Ureter (tissue), 1 donor: ENCODE results near the gene ACSF2. TPM values are rescaled to one million over a fixed set of nuclear protein-coding genes. Genes with fewer than 3 reads are reported as not detected.

Source experiments
- DNase-seq: peaks from one replicate; pipeline ENCODE4 v3.0.0-alpha.2; 2020; ENCODE audit warnings: low spot score
- total RNA-seq: library from RNA; stranded (reverse); gene quantifications from one replicate; pipeline ENCODE4 v1.2.4, GENCODE V29; 2023
- donor health status: DM: yes; HTN: yes; CAD: no.

The ACSF2 gene
- total RNA-seq, 1 donor from 2014 or later, result 172 TPM

DNA sequence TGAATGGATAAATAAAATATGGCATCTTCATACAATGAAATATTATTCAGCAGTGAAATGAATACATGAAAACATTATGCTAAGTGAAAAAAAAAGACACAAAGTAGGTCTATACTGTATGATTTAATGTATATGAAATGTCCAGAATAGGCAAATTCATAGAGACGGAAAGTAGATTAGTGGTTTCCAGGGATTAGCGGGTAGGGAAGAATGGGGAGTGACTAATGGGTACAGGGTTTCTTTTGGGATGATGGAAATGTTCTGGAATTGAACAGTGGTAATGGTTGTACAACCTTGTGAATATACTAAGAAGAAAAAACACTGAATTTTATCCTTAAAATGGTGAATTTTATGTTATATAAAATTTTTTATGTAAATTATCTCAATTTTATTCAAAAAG is 73.7 kb downstream of the ACSF2 start:
- no peak for DNase-seq

- no peak for DNase-seq
Observed at GRCh38 chr17:50501054-50501453, 75.0 kb downstream of the ACSF2 start.

- no peak for DNase-seq
Observed at GRCh38 chr17:50502301-50502990, 76.4 kb downstream of the ACSF2 start.

- no peak for DNase-seq
Observed at GRCh38 chr17:50505591-50506130, 79.6 kb downstream of the ACSF2 start.

GRCh38 chr17:50506298-50506697 is 80.3 kb downstream of the ACSF2 start:
- no peak for DNase-seq

DNA sequence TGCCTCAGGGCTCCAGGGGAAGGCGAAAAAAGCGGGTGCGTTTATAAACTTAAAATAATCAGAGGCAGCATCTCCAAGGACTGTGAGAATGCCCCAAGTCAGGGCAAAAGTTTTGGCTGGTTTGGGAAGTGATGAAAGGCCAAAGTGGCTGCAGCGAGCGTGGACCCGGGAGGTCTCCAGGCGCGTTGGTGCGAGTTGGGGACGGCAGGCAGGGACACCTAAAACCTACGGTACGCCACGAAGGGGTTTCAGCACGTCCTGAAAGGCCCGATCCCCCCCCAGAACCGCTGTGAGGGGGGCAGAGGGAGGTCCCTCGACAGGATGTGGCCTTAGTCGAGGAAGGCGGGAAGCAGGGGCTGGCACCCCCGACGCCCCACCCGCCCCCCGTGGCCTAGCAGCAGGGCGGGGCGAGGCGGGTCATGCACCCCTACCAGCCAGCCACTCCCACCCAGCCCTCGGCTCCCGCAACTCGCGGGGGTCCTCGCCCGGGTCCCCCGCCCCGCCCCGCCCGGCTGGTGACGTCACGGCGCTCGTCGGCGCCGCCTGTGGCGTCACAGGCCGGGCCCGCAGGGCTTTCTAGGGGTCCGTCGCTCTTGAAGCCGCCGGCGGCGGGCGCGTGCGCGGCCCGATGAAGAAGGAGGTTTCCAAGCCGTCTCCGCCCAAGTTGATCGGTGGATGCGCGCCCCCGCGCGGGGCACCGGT is 82.0 kb downstream of the ACSF2 start, which contains the start of gene MYCBPAP:
TSS of gene MYCBPAP (plus strand) at position 569 of the 702 bp plus-strand sequence. CDS start 236 bp downstream, outside the sequence.
- DNase-seq, result peak; percentile 80

GRCh38 chr17:50508573-50509460 is 82.8 kb downstream of the ACSF2 start:
- DNase-seq, result no peak

DNA sequence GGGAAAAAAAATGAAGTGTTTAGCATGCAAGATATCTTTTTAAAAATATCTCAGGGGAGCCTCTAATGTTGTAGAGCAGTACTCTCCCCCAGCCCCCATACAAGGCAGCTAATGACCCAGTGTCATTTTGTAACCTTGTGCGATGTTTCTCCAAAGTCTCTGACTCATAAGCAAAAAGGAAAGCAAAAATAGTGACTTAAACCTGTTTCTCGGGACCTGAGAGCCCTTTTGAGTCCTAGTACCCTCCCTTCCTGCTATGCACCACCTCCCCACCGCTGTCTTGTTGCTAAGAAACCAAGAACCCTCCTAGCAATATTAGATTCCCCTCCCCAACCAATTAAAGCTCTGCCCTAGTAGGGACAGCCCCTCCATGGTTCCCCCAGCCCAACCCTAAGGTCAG is 85.0 kb downstream of the ACSF2 start:
- no peak for DNase-seq

GRCh38 chr17:50513495-50513894 is 87.5 kb downstream of the ACSF2 start:
- no peak for DNase-seq

- DNase-seq, result no peak
Observed at GRCh38 chr17:50514388-50514787, 88.4 kb downstream of the ACSF2 start.

DNA sequence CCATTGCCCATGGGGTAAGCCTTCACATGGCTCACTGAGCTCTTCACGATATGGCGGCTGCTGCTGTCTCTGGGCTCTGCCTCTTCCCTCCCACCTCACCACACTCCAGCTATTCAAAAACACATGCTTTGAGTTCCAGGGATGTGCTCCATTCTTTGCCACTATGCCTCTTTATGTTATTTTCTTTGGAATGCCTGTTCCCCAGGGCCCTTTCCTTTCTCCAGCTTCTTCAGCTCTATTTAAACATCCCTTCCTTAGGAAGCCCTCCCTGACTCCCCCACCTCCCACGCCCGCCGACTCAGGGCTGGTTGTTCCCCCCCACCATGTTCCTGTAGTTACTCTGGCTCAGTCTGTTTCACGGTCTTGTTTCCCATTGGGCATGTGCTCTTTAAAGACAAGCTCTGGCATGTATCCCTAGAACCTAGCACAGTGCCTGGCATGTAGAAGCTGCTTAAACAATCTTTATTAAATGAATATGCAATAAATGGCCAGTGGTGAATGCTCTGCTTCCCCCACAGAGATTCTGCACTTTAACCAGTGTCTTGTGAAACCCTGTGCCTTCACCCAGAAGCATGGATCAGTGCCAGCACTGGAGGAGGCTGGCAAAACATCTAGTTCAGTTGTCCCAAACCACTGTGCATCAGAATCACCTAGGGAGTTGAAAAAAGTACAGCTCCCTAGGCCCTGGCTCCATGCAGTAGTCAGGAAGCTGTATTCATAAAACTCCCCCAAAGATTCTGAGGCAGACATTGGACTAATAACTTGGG is 89.1 kb downstream of the ACSF2 start:
- no peak for DNase-seq

GRCh38 chr17:50517011-50517410 is 91.0 kb downstream of the ACSF2 start:
- DNase-seq, result no peak

DNA sequence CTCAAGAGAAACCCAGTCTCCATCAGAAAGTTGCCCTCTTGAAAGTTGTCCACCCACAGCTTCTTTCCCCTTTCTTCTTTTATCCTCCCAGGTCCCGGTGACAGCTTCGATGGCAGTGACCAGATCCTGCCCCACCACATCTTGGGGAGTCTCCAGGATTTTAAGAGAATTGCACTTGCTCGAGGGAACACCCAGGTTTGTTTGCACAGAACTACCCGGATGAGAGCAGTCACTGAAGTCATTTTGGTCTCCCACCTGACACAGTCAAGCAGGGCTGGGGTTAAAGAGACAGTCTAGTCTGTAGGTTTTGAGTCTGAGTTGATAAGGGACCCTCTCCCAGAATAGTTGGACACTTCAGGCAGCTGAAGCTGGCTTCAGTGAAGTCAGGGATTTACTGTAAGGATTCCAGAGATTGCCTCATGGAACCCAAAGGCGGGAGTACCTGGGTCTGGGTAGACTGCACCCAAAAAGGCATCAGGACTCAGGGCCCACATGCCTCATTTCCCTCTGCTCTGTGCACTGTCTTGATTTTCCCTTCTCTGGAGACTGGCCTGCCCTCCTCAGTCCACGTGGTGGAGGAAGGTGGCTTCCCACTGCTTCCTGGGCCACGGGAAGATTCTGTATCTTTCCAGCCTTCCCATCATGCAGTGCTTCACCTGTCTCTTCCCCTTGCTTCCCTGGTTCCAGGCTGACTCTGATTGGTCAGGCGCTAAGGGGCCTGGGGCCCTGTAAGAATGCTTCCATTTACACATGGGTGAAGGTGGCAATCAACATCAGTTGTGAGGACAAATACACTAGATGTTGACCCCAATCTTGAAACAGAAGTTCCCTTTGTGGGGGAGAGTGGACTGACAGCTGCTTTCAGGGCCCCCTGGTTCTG is 91.7 kb downstream of the ACSF2 start:
- DNase-seq, result no peak

GRCh38 chr17:50518384-50519023 is 92.5 kb downstream of the ACSF2 start:
- no peak for DNase-seq

DNA sequence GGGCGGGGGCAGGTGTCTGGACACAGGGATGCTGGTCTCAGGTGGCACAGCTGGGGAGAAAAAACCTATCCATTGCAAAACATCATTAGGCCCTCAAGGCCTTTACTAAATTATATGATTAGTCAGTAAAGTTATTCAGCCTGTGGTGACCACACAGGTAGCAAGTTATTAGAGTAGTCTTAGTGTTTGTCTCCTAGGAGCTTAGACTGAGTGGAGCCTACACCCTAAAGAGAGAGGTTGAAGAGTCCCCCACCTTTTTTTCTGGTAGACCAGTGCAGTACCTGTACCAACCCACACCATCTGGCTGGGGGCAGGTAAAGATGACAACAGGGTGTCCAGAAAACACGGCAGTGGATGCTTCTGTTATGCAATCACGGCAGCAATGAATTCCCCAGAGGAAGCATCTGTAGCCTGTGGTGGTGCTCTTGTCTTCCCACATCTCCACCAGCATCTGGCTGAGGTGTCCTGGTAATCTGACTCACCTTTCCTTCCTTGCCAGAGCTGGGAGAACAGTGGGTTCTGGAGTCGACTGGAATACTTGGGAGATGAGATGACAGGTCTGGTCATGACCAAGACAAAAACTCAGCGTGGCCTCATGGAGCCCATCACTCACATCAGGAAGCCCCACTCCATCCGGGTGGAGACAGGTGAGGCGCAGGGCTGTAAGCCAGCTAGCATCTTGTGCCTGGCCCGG is 93.3 kb downstream of the ACSF2 start:
- no peak for DNase-seq

DNA sequence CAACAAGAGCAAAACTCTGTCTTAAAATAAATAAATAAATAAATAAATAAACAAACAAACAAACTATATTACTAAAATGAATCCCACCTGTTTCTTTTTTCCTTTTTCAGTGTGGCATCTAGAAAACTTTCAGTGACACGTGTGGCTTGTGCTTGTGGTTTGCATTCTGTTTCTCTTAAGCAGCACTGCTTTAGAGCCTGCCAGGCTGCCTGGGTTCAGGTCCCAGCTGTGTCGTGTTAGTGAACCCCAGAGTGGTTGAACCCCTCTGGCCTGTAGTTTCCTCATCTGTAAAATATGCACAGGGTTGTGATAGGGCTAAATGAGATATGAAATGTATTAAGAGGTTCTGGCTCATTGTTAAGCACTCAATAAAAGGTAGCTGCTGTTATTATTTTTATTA is 94.5 kb downstream of the ACSF2 start:
- DNase-seq, result no peak

DNA sequence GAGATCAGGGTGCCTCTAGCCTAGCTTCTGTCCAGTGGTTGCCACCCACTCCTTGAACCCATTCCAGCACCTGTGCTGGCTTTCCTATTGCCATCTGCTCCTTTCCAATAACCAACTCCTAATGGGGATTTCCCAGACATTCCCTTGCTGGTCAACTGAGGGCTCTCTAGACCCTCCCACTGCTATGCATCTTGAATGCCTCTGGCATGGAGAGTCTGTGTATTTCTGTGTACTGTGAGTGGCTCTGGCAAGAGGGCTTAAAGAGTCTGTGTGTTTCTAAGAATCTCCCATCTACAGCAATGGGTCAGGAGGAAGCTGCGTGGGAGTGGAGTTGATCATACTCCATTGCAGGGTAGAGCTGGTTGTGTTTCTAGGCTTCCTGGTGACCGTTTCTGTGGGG is 95.5 kb downstream of the ACSF2 start:
- DNase-seq, result no peak

DNA sequence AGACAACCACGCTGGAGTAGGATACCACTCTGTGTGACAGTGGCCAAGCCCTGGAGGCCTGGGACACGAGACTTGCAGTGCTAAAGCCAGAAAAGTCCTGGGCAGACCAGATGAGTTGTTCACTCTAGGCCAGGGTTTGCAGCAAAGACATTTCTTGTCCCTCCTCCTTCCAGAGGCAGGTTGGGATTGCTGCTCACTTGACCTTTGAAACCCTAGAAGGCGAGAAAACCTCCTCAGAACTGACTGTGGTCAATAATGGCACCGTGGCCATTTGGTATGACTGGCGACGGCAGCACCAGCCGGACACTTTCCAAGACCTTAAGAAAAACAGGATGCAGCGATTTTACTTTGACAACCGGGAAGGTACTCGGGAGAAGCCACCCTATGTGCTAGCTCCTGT is 96.7 kb downstream of the ACSF2 start:
- DNase-seq, result no peak

GRCh38 chr17:50523208-50523607 is 97.2 kb downstream of the ACSF2 start:
- no peak for DNase-seq
